HepG2 (cell line): ENCODE results near the gene SULT1B1. TPM values are rescaled to one million over a fixed set of nuclear protein-coding genes. Genes with fewer than 3 reads are reported as not detected.

ENCODE experiments used
- ATAC-seq: fragments of 200-7000 bp; cut with Tn5 transposase; 3 replicates; pipeline ENCODE4 v1.9.1; 2020; ENCODE audit warnings: mild to moderate bottlenecking, moderate library complexity
- Bru-seq: library from RNA; stranded (reverse); fragments of 400-500 nt; gene quantifications from one replicate; lab custom pipeline; 2021; lab: Mats Ljungman, UMichigan
- BruChase-seq, 2 experiments: library from RNA; stranded (reverse); fragments of 400-500 nt; gene quantifications; one replicate each; lab custom pipeline; 2021; lab: Mats Ljungman, UMichigan
- BruUV-seq: library from RNA; stranded (reverse); fragments of 400-500 nt; replicated peaks from 2 replicates; lab custom pipeline; 2021; lab: Mats Ljungman, UMichigan
- CTCF ChIA-PET: fragments of 300-600 bp; formaldehyde crosslinking; extraction: SDS; loops from one replicate; lab custom pipeline; 2021; ENCODE audit warnings: low total read pairs, inconsistent platforms, low intra/inter-chr PET ratio; lab: Yijun Ruan, JAX
- POLR2A ChIA-PET: fragments of 350-600 bp; sonication (Branson Sonifier 250); formaldehyde crosslinking; loops from one replicate; lab custom pipeline; 2020; ENCODE audit warnings: antibody characterized with exemption, inconsistent platforms; lab: Yijun Ruan, JAX
- DNase-seq: peaks from one replicate; pipeline ENCODE4 v3.0.0-alpha.2; 2015; ENCODE audit warnings: low spot score
- FAIRE-seq: peaks from 3 replicates; lab custom pipeline; 2011; peaks lifted over from hg19 to GRCh38; lab: Jason Lieb, UNC
- H2AFZ ChIP-seq: one replicate; pipeline ENCODE4 v1.6.1; 2011; ENCODE audit warnings: low read length, inconsistent platforms
- H3K27ac ChIP-seq: fragments of 300-600 bp; 3 replicates; pipeline ENCODE4 v1.8.0; 2011; ENCODE audit warnings: mixed run types, mild to moderate bottlenecking, mixed read lengths, low read length, inconsistent platforms; ENCODE audit not compliant: insufficient read depth; ENCODE audit errors: extremely low read length
- H3K27me3 ChIP-seq, 2 experiments: fragments of 200-600 bp in 1 of 2; 2 replicates in 1 of 2; 3 replicates in 1 of 2; pipeline versions ENCODE4 v1.6.0 to v1.8.0; 2011; ENCODE audit warnings: low read length in 2 of 2, mild to moderate bottlenecking in 2 of 2, moderate library complexity in 2 of 2, inconsistent platforms in 1 of 2; ENCODE audit not compliant: insufficient read depth in 2 of 2, control insufficient read depth in 1 of 2
- H3K36me3 ChIP-seq, 2 experiments: fragments of 200-600 bp in 1 of 2; replicated peaks in 1 of 2; 2 replicates in 1 of 2; 3 replicates in 1 of 2; pipeline versions ENCODE4 v1.5.1 to v1.8.0; 2011; ENCODE audit warnings: low read length in 2 of 2, inconsistent platforms in 1 of 2; ENCODE audit not compliant: insufficient read depth in 2 of 2, control insufficient read depth in 1 of 2
- H3K4me1 ChIP-seq: 2 replicates; pipeline ENCODE4 v1.5.1; 2012; ENCODE audit warnings: low read length, inconsistent platforms; ENCODE audit not compliant: insufficient read depth
- H3K4me2 ChIP-seq: 2 replicates; pipeline ENCODE4 v1.6.0; 2011; ENCODE audit warnings: low read depth, low read length, inconsistent platforms
- H3K4me3 ChIP-seq, 3 experiments: fragments of 200-600 bp in 1 of 3; sonication (generic), shearing (Covaris generic) in 1 of 3; replicated peaks in 1 of 3; 2 replicates each; pipeline ENCODE4 v1.5.1; 2011 to 2016; ENCODE audit warnings: low read length in 3 of 3, inconsistent platforms in 2 of 3, low read depth in 2 of 3, mild to moderate bottlenecking in 2 of 3, control low read depth in 1 of 3, mixed read lengths in 1 of 3; ENCODE audit not compliant: insufficient read depth in 1 of 3
- H3K79me2 ChIP-seq: one replicate; pipeline ENCODE4 v1.6.1; 2011; ENCODE audit warnings: low read length, inconsistent platforms; ENCODE audit not compliant: insufficient read depth
- H3K9ac ChIP-seq: 2 replicates; pipeline ENCODE4 v1.6.0; 2011; ENCODE audit warnings: mild to moderate bottlenecking, low read depth, low read length, inconsistent platforms; ENCODE audit not compliant: insufficient read depth
- H3K9me3 ChIP-seq: 2 replicates; pipeline ENCODE4 v1.5.1; 2012; ENCODE audit warnings: mild to moderate bottlenecking, low read length
- H4K20me1 ChIP-seq: 2 replicates; pipeline ENCODE4 v1.6.0; 2011; ENCODE audit warnings: inconsistent platforms, mild to moderate bottlenecking, low read length, moderate library complexity; ENCODE audit not compliant: insufficient read depth
- CBX2 ChIP-seq, 2 experiments: fragments of 200-600 bp in 1 of 2; sonication (generic); formaldehyde crosslinking in 1 of 2; IDR thresholded peaks; 2 replicates each; pipeline versions ENCODE4 v1.7.0 to v1.8.1; 2018 to 2022; ENCODE audit warnings: low read depth in 2 of 2, low read length in 1 of 2, mild to moderate bottlenecking in 1 of 2, missing genetic modification reagents in 1 of 2
- ZNF646 ChIP-seq: sonication (generic); formaldehyde crosslinking; IDR thresholded peaks from 2 replicates; pipeline ENCODE4 v1.9.0; 2021; ENCODE audit warnings: mild to moderate bottlenecking, missing genetic modification reagents
- ZNF737 ChIP-seq: sonication (generic); formaldehyde crosslinking; IDR thresholded peaks from 2 replicates; pipeline ENCODE4 v1.5.0; 2020; ENCODE audit warnings: missing genetic modification reagents, mild to moderate bottlenecking, borderline replicate concordance
- WGBS: methylation state at CpG from one replicate; pipeline ENCODE4 v1.1.6; 2017; ENCODE audit warnings: low lambda C conversion rate; 5-methylcytosine and 5-hydroxymethylcytosine counted together
- in situ Hi-C: cut with HindIII; loops from 2 replicates; pipeline ENCODE4 v1.10.0; 2017; ENCODE audit warnings: low pct_unique_long_range_greater_than_20kb; ENCODE audit not compliant: extremely low pct_ligation_motif_present
- intact Hi-C: fragments of 100-400 bp; cut with micrococcal nuclease; formaldehyde crosslinking; loops from one replicate; pipeline ENCODE4 v1.10.0; 2022; ENCODE audit not compliant: unreplicated experiment
- long read RNA-seq, 2 experiments: library from RNA in 1 of 2; library from polyadenylated mRNA in 1 of 2; stranded (forward) in 1 of 2; unstranded in 1 of 2; transcript quantifications; one replicate each; pipeline ENCODE4 v2.0.0, GENCODE V29; 2019 to 2022
- polyA minus RNA-seq, 3 experiments: library from RNA; depleted of rRNA, polyadenylated mRNA; stranded (reverse); fragments of >200 nt; gene quantifications; 2 replicates each; pipeline ENCODE4 v1.2.3, GENCODE V29; 2011; ENCODE audit warnings: low replicate concordance in 1 of 3
- polyA plus RNA-seq, 8 experiments: library from polyadenylated mRNA; depleted of rRNA in 3 of 8; stranded (reverse) in 7 of 8; unstranded in 1 of 8; fragments of >200 nt; fragmentation: Illumina TruSeq in 4 of 8; extraction: Trizol in 4 of 8; gene quantifications; 2 replicates each; pipeline versions ENCODE4 v1.2.1 to v1.2.3, GENCODE V29; 2011 to 2016; ENCODE audit warnings: low read depth in 4 of 8, missing spikeins in 1 of 8, mixed read lengths in 1 of 8; ENCODE audit not compliant: insufficient read depth in 1 of 8
- total RNA-seq, 5 experiments: library from RNA; depleted of rRNA; stranded (reverse); fragments of >200 nt; fragmentation: Illumina TruSeq; extraction: Trizol; gene quantifications; 2 replicates each; pipeline ENCODE4 v1.2.3, GENCODE V29; 2016; ENCODE audit warnings: low read depth in 1 of 5

The SULT1B1 gene
- total RNA-seq (2016; rRNA removed; fragmentation: Illumina TruSeq; extraction: Trizol): 0.20 and 0.21 TPM in 2 replicates
- total RNA-seq (2016; cell fraction: cytosol; rRNA removed; fragmentation: Illumina TruSeq; extraction: Trizol; ENCODE audit: low read depth): not detected in 2 replicates
- 0.40 and 0.41 TPM in 2 replicates for total RNA-seq (2016; cell fraction: insoluble cytoplasmic fraction; rRNA removed; fragmentation: Illumina TruSeq; extraction: Trizol)
- 0.07 and 0.15 TPM in 2 replicates for total RNA-seq (2016; cell fraction: membrane; rRNA removed; fragmentation: Illumina TruSeq; extraction: Trizol)
- total RNA-seq (2016; cell fraction: nucleus; rRNA removed; fragmentation: Illumina TruSeq; extraction: Trizol): 0.19 and 0.31 TPM in 2 replicates
- 0.25 TPM in 2 replicates for polyA plus RNA-seq (2011; rRNA removed)
- 0.07 and 0.24 TPM in 2 replicates for polyA plus RNA-seq (2011; cell fraction: cytosol; rRNA removed)
- 0.08 and 0.16 TPM in 2 replicates for polyA plus RNA-seq (2011; cell fraction: nucleus; rRNA removed)
- 0.32 and 0.42 TPM in 2 replicates for polyA plus RNA-seq (2012)
- 0.12 TPM in 1 of 2 replicates, not detected in the other for polyA plus RNA-seq (2016; cell fraction: cytosol; fragmentation: Illumina TruSeq; extraction: Trizol; ENCODE audit: low read depth)
- polyA plus RNA-seq (2016; cell fraction: insoluble cytoplasmic fraction; fragmentation: Illumina TruSeq; extraction: Trizol; ENCODE audit: low read depth): 0.25 and 0.26 TPM in 2 replicates
- polyA plus RNA-seq (2016; cell fraction: membrane; fragmentation: Illumina TruSeq; extraction: Trizol; ENCODE audit: low read depth): 0.05 TPM in 1 of 2 replicates, not detected in the other
- 0.05 and 0.14 TPM in 2 replicates for polyA plus RNA-seq (2016; cell fraction: nucleus; fragmentation: Illumina TruSeq; extraction: Trizol; ENCODE audit: insufficient read depth, low read depth)
- polyA minus RNA-seq (2011; rRNA and poly(A)+ RNA removed; ENCODE audit: low replicate concordance): 0.05 and 0.30 TPM in 2 replicates
- 0.35 and 0.59 TPM in 2 replicates for polyA minus RNA-seq (2011; cell fraction: cytosol; rRNA and poly(A)+ RNA removed)
- 0.39 and 0.62 TPM in 2 replicates for polyA minus RNA-seq (2011; cell fraction: nucleus; rRNA and poly(A)+ RNA removed)
- percentile 23 among the genes with signal in this experiment for Bru-seq, nascent RNA
- percentile 26 among the genes with signal in this experiment for BruChase-seq, experiment 1, labeled RNA remaining after a 6-hour chase
- BruChase-seq, experiment 2, labeled RNA remaining after a 2-hour chase: percentile 16 among the genes with signal in this experiment
- long read RNA-seq, experiment 1: 0 reads
- long read RNA-seq, experiment 2, partial matches to known transcripts: 0 of 1 reads
- long read RNA-seq, experiment 2, other reads (novel, unspliced or antisense): 1 of 1 reads

DNA sequence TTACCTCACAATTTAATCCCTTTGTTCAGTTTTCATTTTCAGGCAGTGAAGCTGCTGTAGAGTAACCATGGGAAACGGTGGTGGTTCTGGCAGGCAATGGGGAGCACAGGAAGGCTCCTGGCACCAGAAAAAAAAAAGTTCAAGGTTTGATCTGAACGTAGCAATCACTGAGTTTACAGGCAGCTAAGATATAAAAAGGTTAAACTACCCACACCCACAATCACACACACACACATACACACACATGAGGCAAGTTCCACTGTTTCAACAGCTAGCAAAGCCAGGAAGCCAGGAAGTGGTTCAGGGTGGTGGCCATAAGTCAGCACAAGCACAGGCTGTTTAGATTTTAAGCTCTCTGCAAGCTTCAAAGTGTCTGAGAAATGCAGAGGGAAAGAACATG is at the start of gene SULT1B1:
Gene SULT1B1, minus strand, starts transcription at position 166 of the 400 bp plus-strand sequence. CDS start 5,403 bp downstream, outside the sequence.
- no peak for DNase-seq
- ATAC-seq: peak; percentile 49; the same call in 2 of the 3 replicates
- no peak within 1 kb of the TSS for H3K9ac ChIP-seq
- H3K4me1 ChIP-seq: peaks cover 36% of the 10 kb centered on the region
- TF ChIP-seq ZNF737 (CRISPR knock-in tag): no peak
- TF ChIP-seq CBX2 (IDR thresholded peaks at IDR 0.05; ENCODE audit: low read depth, low read length): no peak
- no peak for TF ChIP-seq CBX2 (CRISPR knock-in tag; IDR thresholded peaks at IDR 0.05; ENCODE audit: low read depth)
- TF ChIP-seq ZNF646: peak; percentile 50; the same call in 1 of the 2 replicates
- TF ChIP-seq, all 625 proteins: peak for 1
- Histone ChIP-seq H3K36me3 (no peaks in the 10 kb centered on the region), H3K4me2 (no peak within 1 kb of the TSS), H4K20me1 (no peaks in the 10 kb centered on the region), H2AFZ (no peak within 1 kb of the TSS), H3K27me3 (no peaks in the 10 kb centered on the region), H3K27ac (peak within 1 kb of the TSS; percentile 7), H3K79me2 (no peaks in the 10 kb centered on the region), H3K9me3 (no peaks in the 10 kb centered on the region), H3K4me3 (no peak within 1 kb of the TSS)
- in situ Hi-C loops (no loop called here), intact Hi-C loops (no loop called here)
- FAIRE-seq: no peak
- no TSS peak for BruUV-seq
- 71% methylated on average over 2 of the region's 2 CpGs for WGBS
- ChIA-PET CTCF (no interaction called here), POLR2A (no interaction called here)
